ENCODE results near the gene DRC7. TPM values are rescaled to one million over a fixed set of nuclear protein-coding genes. Genes with fewer than 3 reads are reported as not detected.

The DRC7 gene
- total and polyA plus RNA-seq, 9 of the 15 experiments (the other 6 are each of a cell fraction or from before 2014, with no cell fraction given), result 0.04 to 0.33 (median 0.12) TPM; not detected in 3

DNA sequence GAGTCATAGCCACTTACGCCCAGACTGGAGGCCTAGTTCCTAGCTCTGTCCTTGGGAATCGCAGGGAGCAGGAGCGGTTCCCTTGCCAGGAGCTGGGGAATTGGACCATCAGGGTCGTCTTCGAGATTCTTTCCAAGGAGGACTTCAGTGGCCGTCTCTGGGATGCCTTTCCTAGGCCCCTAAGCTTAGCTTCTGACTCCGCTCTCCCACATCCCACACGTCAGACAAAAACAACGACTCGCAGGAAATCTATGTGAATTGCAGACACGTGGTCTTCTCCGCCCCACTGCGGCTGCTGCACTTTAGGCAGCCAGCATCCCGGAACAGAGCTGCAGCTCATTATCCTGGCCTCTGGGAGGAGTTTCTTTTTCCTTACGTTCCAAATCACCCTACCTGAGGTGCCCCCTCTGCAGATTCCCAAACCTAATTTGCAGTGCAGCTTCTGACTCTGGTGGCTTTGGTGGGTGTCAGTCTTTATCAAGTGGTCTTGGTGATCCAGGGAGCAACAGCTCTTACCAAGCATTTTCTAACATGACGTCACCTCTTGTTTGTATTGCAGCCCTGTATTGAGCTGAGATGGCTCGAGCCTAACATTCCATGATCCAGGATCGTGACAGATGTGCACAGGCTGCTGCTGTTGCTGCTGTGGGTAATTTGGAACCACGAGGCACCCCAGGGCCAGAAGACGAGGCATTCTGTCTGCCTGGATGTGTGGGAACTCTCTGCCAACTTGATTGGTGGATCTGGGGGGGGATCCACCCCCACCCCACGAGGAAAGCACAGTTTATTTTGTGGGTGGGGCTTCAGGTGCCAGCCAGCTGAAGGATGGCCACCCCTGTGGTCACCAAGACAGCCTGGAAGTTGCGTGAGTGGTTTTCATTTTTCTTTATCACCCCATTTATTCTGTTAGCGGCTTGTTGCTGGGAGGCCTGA lies 42.1 kb downstream of the DRC7 start (continued):
- TF ChIP-seq JUN (IDR thresholded peaks at IDR 0.05; ENCODE audit: borderline replicate concordance, low read depth, low read length) (peak; percentile 25; the same call in 1 of the 2 replicates), JUN (CRISPR knock-in tag; IDR thresholded peaks at IDR 0.05; ENCODE audit: borderline replicate concordance) (0 out of 2 replicates have a peak, but pooled peaks have one; percentile 60), MNT (conservative IDR thresholded peaks at IDR 0.05) (peak; percentile 82 to 89), CXXC5 (CRISPR knock-in tag; IDR thresholded peaks at IDR 0.05) (peak; percentile 33; the same call in 1 of the 2 replicates), TOE1 (IDR thresholded peaks at IDR 0.05; ENCODE audit: borderline replicate concordance) (0 out of 2 replicates have a peak, but pooled peaks have one; percentile 8), TOE1 (CRISPR knock-in tag; IDR thresholded peaks at IDR 0.05; ENCODE audit: borderline replicate concordance, low read depth) (no peak), LCOR (CRISPR knock-in tag; IDR thresholded peaks at IDR 0.05) (peak; percentile 42; the same call in 1 of the 2 replicates), ZNF644 (tag; IDR thresholded peaks at IDR 0.05; ENCODE audit: low read depth) (no peak), FOXA3 (CRISPR knock-in tag; conservative IDR thresholded peaks at IDR 0.05 in 1 of 2, IDR thresholded peaks at IDR 0.05 in 1 of 2) (peak in 1 of 2 experiments; percentile 55; a peak in 2 of 4 replicates), RAD21 (CRISPR knock-in tag; conservative IDR thresholded peaks at IDR 0.05 in 1 of 2, IDR thresholded peaks at IDR 0.05 in 1 of 2) (peak; percentile 59 to 66), BRCA1 (IDR thresholded peaks at IDR 0.05) (no peak), BRCA1 (CRISPR knock-in tag; IDR thresholded peaks at IDR 0.05) (0 out of 2 replicates have a peak, but pooled peaks have one; percentile 33), TBP (optimal IDR thresholded peaks at IDR 0.05; ENCODE audit: low read depth, low read length) (no peak), KAT7 (CRISPR knock-in tag; IDR thresholded peaks at IDR 0.05; ENCODE audit: borderline replicate concordance) (0 out of 2 replicates have a peak, but pooled peaks have one; percentile 46), ATF7 (IDR thresholded peaks at IDR 0.05) (peak; percentile 98)
- TF ChIP-seq, protein P1, sequence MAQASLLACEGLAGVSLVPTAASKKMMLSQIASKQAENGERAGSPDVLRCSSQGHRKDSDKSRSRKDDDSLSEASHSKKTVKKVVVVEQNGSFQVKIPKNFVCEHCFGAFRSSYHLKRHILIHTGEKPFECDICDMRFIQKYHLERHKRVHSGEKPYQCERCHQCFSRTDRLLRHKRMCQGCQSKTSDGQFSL (CRISPR knock-in tag; IDR thresholded peaks at IDR 0.05), result peak; percentile 73; the same call in 1 of the 2 replicates
- TF ChIP-seq, protein P1 (tag; IDR thresholded peaks at IDR 0.05), result no peak
- TF ChIP-seq, protein P2, sequence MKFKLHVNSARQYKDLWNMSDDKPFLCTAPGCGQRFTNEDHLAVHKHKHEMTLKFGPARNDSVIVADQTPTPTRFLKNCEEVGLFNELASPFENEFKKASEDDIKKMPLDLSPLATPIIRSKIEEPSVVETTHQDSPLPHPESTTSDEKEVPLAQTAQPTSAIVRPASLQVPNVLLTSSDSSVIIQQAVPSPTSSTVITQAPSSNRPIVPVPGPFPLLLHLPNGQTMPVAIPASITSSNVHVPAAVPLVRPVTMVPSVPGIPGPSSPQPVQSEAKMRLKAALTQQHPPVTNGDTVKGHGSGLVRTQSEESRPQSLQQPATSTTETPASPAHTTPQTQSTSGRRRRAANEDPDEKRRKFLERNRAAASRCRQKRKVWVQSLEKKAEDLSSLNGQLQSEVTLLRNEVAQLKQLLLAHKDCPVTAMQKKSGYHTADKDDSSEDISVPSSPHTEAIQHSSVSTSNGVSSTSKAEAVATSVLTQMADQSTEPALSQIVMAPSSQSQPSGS (CRISPR knock-in tag; IDR thresholded peaks at IDR 0.05), result peak; percentile 85; the same call in 1 of the 2 replicates
